Measurements from ENCODE around the gene ERBB4.

Gene ERBB4
- total RNA-seq: 0 to 3.2 (median 0) reads per million in 9 experiments

DNA sequence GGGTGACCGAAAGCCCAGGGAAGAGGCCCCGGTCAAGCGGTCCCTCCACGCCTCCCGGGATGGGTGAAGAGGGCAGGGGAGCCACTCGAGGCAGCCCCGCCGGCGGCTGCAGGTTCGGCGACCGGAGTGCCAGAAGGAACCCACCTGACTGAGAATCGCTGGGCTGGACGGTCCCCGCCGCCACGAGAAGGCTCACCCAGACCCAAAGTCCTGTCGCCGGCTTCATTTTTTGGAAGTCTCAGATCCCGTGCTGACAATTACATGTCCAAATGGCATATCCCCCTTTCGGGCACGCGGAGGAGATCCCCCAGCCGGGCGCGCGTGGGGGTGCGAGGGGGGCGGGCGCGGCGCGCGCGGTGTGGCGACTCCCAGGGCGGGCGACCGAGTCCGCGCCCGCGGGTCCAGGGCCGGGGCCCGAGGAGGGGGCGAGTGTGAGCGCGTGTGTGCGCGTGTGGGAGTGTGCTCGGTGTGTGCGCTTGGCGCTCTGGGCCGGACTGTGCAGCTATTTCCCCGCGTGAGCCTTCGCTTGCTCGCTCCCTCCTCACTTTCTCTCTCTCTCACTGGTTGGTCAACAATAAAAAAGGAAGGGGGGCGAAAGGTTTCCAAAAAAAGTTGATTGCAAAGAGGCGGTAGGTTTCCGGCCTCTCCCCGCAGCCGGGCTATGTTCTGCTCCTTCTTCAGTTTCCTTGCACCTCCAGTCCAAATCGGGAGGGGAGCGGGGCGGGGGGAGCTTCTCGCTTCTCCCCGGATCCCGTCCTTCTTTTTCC, at the start of gene ERBB4:
Gene ERBB4, minus strand, starts transcription at position 498 of the 767 bp plus-strand sequence. Its CDS starts 272 bp downstream, at position 226.
- Mint-ChIP-seq H3K4me3 (peak within 1 kb of the TSS; percentile 40 to 57), H3K9me3 (peaks cover 0 to 1% of the 10 kb centered on the region in 2 donors), H3K36me3 (ENCODE audit: insufficient read depth) (no peaks in the 10 kb centered on the region), H3K27me3 (peaks cover 34 to 44% of the 10 kb centered on the region in 2 donors), H3K27ac (no peak within 1 kb of the TSS), H3K4me1 (ENCODE audit: low read depth in 2 of 2) (peaks cover 2 to 3% of the 10 kb centered on the region in 2 donors)
- no peak for ATAC-seq (replicated peaks)
- DNase-seq: no peak

- Mint-ChIP-seq H3K27ac (no peak overlapping the region), H3K9me3 (peaks cover 0 to 3% of the 10 kb centered on the region in 2 donors), H3K36me3 (ENCODE audit: insufficient read depth) (no peaks in the 10 kb centered on the region), H3K27me3 (no peaks in the 10 kb centered on the region), H3K4me3 (no peak overlapping the region), H3K4me1 (ENCODE audit: low read depth in 2 of 2) (no peaks in the 10 kb centered on the region)
- no peak for ATAC-seq (replicated peaks)
- DNase-seq: no peak
Measured at GRCh38 chr2:212580117-212580516, 41.5 kb upstream of the ERBB4 start.

DNA sequence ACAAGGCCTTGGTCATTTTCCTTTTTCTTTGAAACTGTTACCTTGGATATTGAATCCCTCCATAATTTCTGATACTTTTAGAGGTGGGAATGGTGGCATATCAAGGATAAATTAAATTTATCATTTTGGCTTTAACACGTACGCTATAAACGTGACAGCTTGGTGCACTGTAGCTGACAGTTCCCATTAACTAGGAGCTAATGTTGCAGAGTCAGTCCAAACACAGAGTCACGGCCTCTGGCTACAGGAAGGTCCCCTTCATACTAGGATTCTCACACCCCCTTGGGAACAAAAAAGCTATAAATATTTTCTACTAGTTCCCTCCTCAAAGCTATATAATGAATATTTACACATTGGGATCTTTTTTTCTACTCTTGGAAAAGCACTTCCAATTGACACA, 17.7 kb upstream of the ERBB4 start:
- Mint-ChIP-seq H3K36me3 (ENCODE audit: insufficient read depth) (no peaks in the 10 kb centered on the region), H3K9me3 (peaks cover 0 to 3% of the 10 kb centered on the region in 2 donors), H3K4me1 (ENCODE audit: low read depth in 2 of 2) (no peaks in the 10 kb centered on the region), H3K27me3 (no peaks in the 10 kb centered on the region), H3K27ac (no peak overlapping the region), H3K4me3 (no peak overlapping the region)
- no peak for DNase-seq
- ATAC-seq (replicated peaks): no peak

- ATAC-seq (replicated peaks) (no peak), DNase-seq (no peak)
- Mint-ChIP-seq H3K4me3 (no peak overlapping the region), H3K27me3 (no peaks in the 10 kb centered on the region), H3K9me3 (peaks cover 0 to 3% of the 10 kb centered on the region in 2 donors), H3K36me3 (ENCODE audit: insufficient read depth) (no peaks in the 10 kb centered on the region), H3K4me1 (ENCODE audit: low read depth in 2 of 2) (no peaks in the 10 kb centered on the region), H3K27ac (no peak overlapping the region)
Measured at GRCh38 chr2:212554233-212554632, 15.6 kb upstream of the ERBB4 start.

DNA sequence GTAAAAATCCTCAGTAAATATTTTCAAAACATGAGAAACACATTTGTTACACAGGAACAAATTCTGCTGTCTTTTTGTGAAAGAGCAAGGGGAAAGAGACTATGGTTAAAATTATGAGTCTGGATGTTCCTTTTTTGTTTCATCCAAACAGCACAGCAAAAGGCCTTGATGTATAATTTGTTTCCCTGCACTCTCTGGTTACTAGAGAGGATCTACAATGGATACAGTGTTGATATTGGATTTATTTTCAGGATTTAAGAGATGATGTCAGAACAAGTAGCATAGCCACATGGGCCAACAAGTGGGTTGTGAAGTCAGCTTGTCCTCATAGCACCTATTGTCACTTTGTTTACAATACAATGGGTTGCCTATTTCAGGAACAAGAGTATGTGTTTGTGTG, 11.3 kb upstream of the ERBB4 start:
- Mint-ChIP-seq H3K4me1 (ENCODE audit: low read depth in 2 of 2) (no peaks in the 10 kb centered on the region), H3K4me3 (no peak overlapping the region), H3K27me3 (no peaks in the 10 kb centered on the region), H3K27ac (no peak overlapping the region), H3K9me3 (no peaks in the 10 kb centered on the region), H3K36me3 (ENCODE audit: insufficient read depth) (no peaks in the 10 kb centered on the region)
- DNase-seq: no peak
- ATAC-seq (replicated peaks): no peak

GRCh38 chr2:212549463-212549862, 10.9 kb upstream of the ERBB4 start:
- Mint-ChIP-seq H3K36me3 (ENCODE audit: insufficient read depth) (no peaks in the 10 kb centered on the region), H3K9me3 (no peaks in the 10 kb centered on the region), H3K27ac (no peak overlapping the region), H3K4me1 (ENCODE audit: low read depth in 2 of 2) (no peaks in the 10 kb centered on the region), H3K27me3 (no peaks in the 10 kb centered on the region), H3K4me3 (no peak overlapping the region)
- ATAC-seq (replicated peaks) (no peak), DNase-seq (no peak)

- Mint-ChIP-seq H3K4me3 (no peak overlapping the region), H3K27ac (no peak overlapping the region)
- no peak for DNase-seq
Measured at GRCh38 chr2:212548455-212548819, 9.8 kb upstream of the ERBB4 start.

GRCh38 chr2:212547716-212548454, 9.3 kb upstream of the ERBB4 start:
- H3K27ac Mint-ChIP-seq: no peak overlapping the region

More at GRCh38 chr2:212548455-212548819, 9.8 kb upstream of the ERBB4 start:
- Mint-ChIP-seq H3K9me3 (no peaks in the 10 kb centered on the region), H3K4me1 (ENCODE audit: low read depth in 2 of 2) (no peaks in the 10 kb centered on the region), H3K36me3 (ENCODE audit: insufficient read depth) (no peaks in the 10 kb centered on the region), H3K27me3 (no peaks in the 10 kb centered on the region)
- ATAC-seq (replicated peaks): no peak

DNA sequence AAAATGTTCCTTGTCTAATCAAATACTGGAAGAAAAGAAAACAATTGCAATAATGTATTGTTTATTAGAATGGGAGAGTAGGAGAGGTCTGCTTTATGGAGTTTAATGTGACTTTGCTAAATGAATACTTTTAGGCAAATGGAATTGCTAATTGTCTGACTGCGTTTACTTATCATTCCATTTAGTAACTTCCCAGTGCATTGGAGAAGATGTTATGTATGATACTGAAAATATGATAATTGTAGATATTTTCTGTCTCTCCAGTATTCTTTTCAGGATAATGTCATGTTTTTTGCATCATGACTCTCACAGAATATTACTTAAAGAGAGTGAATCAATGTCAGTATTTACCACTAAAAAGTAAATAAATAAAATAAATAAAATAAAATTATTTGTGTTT, 8.1 kb upstream of the ERBB4 start:
- Mint-ChIP-seq H3K4me1 (ENCODE audit: low read depth in 2 of 2) (no peaks in the 10 kb centered on the region), H3K9me3 (no peaks in the 10 kb centered on the region), H3K36me3 (ENCODE audit: insufficient read depth) (no peaks in the 10 kb centered on the region), H3K4me3 (no peak overlapping the region), H3K27me3 (no peaks in the 10 kb centered on the region), H3K27ac (no peak overlapping the region)
- no peak for ATAC-seq (replicated peaks)
- DNase-seq: no peak

More at GRCh38 chr2:212547716-212548454, 9.3 kb upstream of the ERBB4 start:
- no peak for ATAC-seq (replicated peaks)
- no peak for DNase-seq
- no peaks in the 10 kb centered on the region for H3K9me3 Mint-ChIP-seq
- no peak overlapping the region for H3K4me3 Mint-ChIP-seq
- H3K36me3 Mint-ChIP-seq (ENCODE audit: insufficient read depth): no peaks in the 10 kb centered on the region
- H3K4me1 Mint-ChIP-seq (ENCODE audit: low read depth in 2 of 2): no peaks in the 10 kb centered on the region
- H3K27me3 Mint-ChIP-seq: no peaks in the 10 kb centered on the region

DNA sequence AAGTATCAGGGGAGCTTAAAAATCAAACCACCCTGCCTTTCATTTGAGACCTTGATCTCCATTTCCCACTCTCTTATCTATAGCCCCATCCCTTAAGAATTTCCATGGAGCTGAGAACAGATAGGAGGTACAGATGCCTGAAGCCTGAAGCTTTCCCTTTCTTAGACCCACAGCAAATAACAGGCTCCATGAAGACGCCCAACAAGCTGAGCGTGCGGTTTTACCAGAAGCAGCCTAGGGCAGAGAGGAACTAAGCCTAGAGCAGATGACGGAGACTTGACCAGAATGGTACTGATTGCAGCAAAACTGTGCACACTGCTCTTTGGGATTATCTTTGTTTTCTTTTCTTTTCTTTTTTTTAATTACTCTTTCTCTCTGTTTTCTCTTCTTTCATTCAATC, 1.7 kb upstream of the ERBB4 start:
- Mint-ChIP-seq H3K36me3 (ENCODE audit: insufficient read depth) (no peaks in the 10 kb centered on the region), H3K4me3 (no peak overlapping the region), H3K27ac (no peak overlapping the region), H3K27me3 (peaks cover 27 to 36% of the 10 kb centered on the region in 2 donors), H3K9me3 (peaks cover 0 to 1% of the 10 kb centered on the region in 2 donors), H3K4me1 (ENCODE audit: low read depth in 2 of 2) (peaks cover 2 to 3% of the 10 kb centered on the region in 2 donors)
- no peak for ATAC-seq (replicated peaks)
- no peak for DNase-seq

- no peak for ATAC-seq (replicated peaks)
- H3K9me3 Mint-ChIP-seq: peaks cover 0 to 1% of the 10 kb centered on the region in 2 donors
- no peaks in the 10 kb centered on the region for H3K36me3 Mint-ChIP-seq (ENCODE audit: insufficient read depth)
- H3K4me1 Mint-ChIP-seq (ENCODE audit: low read depth in 2 of 2): peaks cover 2 to 3% of the 10 kb centered on the region in 2 donors
- peaks cover 28 to 38% of the 10 kb centered on the region in 2 donors for H3K27me3 Mint-ChIP-seq
- no peak for DNase-seq
- peak overlapping the region; percentile 22 to 40 for H3K4me3 Mint-ChIP-seq
- H3K27ac Mint-ChIP-seq: no peak overlapping the region
Measured at GRCh38 chr2:212539072-212539880, 674 bp upstream of the ERBB4 start.

GRCh38 chr2:212537726-212538304, 787 bp downstream of the ERBB4 start:
- Mint-ChIP-seq H3K27me3 (peaks cover 34 to 44% of the 10 kb centered on the region in 2 donors), H3K36me3 (ENCODE audit: insufficient read depth) (no peaks in the 10 kb centered on the region), H3K4me1 (ENCODE audit: low read depth in 2 of 2) (peaks cover 2 to 3% of the 10 kb centered on the region in 2 donors), H3K27ac (no peak overlapping the region), H3K9me3 (peaks cover 0 to 1% of the 10 kb centered on the region in 2 donors), H3K4me3 (peak overlapping the region in 1 of 2 donors; percentile 57)
- ATAC-seq (replicated peaks) (no peak), DNase-seq (no peak)
